ENCODE data around the gene MAN1B1.

DNA sequence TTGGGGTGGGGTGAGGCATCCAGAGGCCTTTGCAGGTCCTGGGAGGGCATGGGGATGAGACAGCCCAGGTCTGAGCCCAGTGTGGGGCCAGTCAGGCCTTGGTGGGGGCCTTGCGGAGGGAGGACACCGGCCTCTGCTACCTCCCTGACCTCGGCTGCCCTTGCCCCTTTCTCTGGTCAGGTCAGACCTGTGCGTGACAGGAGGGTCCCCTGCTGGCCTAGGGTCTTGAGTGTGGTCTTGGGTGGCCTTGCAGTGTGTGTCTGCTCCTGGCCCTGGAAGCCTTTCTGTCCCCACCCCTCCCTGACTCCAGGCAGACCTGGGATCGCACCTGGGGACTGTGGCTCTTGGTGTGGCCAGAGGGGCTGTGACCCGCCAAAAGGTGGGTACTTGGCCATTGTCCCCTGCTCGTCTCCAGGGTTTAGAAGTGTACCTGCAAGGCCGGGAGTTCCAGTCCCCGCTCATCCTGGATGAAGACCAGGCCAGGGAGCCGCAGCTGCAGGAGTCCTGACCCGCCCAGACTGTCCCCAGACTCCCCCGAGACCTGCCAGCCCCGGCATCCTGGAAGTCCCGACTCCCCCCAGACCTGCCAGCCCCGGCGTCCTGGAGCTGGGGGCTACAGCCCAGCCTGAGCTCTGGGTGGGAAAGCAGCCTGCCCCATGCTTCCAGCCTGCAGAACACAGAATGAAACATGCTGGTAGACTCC lies 4.4 kb upstream of the MAN1B1 start:
- TF ChIP-seq, protein P1, sequence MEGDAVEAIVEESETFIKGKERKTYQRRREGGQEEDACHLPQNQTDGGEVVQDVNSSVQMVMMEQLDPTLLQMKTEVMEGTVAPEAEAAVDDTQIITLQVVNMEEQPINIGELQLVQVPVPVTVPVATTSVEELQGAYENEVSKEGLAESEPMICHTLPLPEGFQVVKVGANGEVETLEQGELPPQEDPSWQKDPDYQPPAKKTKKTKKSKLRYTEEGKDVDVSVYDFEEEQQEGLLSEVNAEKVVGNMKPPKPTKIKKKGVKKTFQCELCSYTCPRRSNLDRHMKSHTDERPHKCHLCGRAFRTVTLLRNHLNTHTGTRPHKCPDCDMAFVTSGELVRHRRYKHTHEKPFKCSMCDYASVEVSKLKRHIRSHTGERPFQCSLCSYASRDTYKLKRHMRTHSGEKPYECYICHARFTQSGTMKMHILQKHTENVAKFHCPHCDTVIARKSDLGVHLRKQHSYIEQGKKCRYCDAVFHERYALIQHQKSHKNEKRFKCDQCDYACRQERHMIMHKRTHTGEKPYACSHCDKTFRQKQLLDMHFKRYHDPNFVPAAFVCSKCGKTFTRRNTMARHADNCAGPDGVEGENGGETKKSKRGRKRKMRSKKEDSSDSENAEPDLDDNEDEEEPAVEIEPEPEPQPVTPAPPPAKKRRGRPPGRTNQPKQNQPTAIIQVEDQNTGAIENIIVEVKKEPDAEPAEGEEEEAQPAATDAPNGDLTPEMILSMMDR (IDR thresholded peaks at IDR 0.05) = no peak
- TF ChIP-seq POLR2AphosphoS5 (IDR thresholded peaks at IDR 0.05) = no peak
- TF ChIP-seq EP300 (IDR thresholded peaks at IDR 0.05) = no peak
- TF ChIP-seq POLR2A (IDR thresholded peaks at IDR 0.05) = no peak
